Keratinocyte (primary cell): Measurements from ENCODE around the gene NELL2.

Experiments
- CTCF ChIP-seq, 3 experiments: IDR thresholded peaks in 1 of 3; conservative IDR thresholded peaks in 1 of 3; optimal IDR thresholded peaks in 1 of 3; 2 replicates in 2 of 3; 3 replicates in 1 of 3; pipeline versions ENCODE3 to v1.5.1; 2011; ENCODE audit warnings: low read length in 3 of 3, mild to moderate bottlenecking in 3 of 3, moderate library complexity in 2 of 3, control low read depth in 1 of 3, inconsistent platforms in 1 of 3; ENCODE audit not compliant: insufficient read depth in 2 of 3; ENCODE audit errors: extremely low read depth in 1 of 3
- EZH2 ChIP-seq: IDR thresholded peaks from one replicate; pipeline ENCODE4 v1.6.1; 2012; ENCODE audit warnings: inconsistent platforms, mild to moderate bottlenecking, low read length, moderate library complexity

GRCh38 chr12:44537354-44537753 is 338.8 kb downstream of the NELL2 start:
- TF ChIP-seq CTCF (optimal IDR thresholded peaks at IDR 0.05 in 1 of 3, IDR thresholded peaks at IDR 0.05 in 1 of 3, conservative IDR thresholded peaks at IDR 0.05 in 1 of 3; ENCODE audit: extremely low read depth in 1 of 3, insufficient read depth in 2 of 3, low read length in 3 of 3) = no peak
- no peak for TF ChIP-seq EZH2
